LNCaP clone FGC (cell line): Measurements from ENCODE around the gene MGAT5B.

Experiments
- DNase-seq: peaks from one replicate; pipeline ENCODE4 v3.0.0-alpha.2; 2011; ENCODE audit warnings: low read depth
- H3K4me3 ChIP-seq: 2 replicates; pipeline ENCODE4 v1.5.1; 2011; ENCODE audit warnings: mild to moderate bottlenecking, low read depth, low read length, control low read depth
- TF ChIP-seq, protein P1 (sequence below): IDR thresholded peaks from 2 replicates; pipeline ENCODE4 v1.5.1; 2012; ENCODE audit warnings: mild to moderate bottlenecking; ENCODE audit not compliant: control insufficient read depth, insufficient read depth; ENCODE audit errors: extremely low read depth

MGAT5B gene

DNA sequence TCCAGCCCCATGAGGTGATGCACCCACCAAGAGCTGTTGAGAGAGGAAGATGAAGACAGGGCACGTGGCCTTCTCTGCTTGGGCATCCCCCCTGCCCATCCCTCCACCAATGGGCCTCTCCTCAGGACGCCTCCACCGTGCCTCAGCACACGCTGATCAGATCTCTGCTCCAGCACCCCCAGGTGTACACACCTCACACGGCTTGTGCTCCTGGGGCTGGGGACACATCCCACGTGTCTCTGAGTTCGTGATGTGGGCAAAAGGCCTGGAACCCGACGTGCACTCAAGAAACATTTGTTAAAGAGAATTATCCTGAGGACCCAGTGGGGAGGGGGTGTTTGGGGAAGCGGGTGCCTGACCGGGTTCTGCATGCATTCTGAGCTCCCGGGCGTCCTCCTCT is 55.3 kb downstream of the MGAT5B start:
- H3K4me3 ChIP-seq = no peak overlapping the region
- no peak for DNase-seq
- TF ChIP-seq, protein P1, sequence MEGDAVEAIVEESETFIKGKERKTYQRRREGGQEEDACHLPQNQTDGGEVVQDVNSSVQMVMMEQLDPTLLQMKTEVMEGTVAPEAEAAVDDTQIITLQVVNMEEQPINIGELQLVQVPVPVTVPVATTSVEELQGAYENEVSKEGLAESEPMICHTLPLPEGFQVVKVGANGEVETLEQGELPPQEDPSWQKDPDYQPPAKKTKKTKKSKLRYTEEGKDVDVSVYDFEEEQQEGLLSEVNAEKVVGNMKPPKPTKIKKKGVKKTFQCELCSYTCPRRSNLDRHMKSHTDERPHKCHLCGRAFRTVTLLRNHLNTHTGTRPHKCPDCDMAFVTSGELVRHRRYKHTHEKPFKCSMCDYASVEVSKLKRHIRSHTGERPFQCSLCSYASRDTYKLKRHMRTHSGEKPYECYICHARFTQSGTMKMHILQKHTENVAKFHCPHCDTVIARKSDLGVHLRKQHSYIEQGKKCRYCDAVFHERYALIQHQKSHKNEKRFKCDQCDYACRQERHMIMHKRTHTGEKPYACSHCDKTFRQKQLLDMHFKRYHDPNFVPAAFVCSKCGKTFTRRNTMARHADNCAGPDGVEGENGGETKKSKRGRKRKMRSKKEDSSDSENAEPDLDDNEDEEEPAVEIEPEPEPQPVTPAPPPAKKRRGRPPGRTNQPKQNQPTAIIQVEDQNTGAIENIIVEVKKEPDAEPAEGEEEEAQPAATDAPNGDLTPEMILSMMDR = no peak

DNA sequence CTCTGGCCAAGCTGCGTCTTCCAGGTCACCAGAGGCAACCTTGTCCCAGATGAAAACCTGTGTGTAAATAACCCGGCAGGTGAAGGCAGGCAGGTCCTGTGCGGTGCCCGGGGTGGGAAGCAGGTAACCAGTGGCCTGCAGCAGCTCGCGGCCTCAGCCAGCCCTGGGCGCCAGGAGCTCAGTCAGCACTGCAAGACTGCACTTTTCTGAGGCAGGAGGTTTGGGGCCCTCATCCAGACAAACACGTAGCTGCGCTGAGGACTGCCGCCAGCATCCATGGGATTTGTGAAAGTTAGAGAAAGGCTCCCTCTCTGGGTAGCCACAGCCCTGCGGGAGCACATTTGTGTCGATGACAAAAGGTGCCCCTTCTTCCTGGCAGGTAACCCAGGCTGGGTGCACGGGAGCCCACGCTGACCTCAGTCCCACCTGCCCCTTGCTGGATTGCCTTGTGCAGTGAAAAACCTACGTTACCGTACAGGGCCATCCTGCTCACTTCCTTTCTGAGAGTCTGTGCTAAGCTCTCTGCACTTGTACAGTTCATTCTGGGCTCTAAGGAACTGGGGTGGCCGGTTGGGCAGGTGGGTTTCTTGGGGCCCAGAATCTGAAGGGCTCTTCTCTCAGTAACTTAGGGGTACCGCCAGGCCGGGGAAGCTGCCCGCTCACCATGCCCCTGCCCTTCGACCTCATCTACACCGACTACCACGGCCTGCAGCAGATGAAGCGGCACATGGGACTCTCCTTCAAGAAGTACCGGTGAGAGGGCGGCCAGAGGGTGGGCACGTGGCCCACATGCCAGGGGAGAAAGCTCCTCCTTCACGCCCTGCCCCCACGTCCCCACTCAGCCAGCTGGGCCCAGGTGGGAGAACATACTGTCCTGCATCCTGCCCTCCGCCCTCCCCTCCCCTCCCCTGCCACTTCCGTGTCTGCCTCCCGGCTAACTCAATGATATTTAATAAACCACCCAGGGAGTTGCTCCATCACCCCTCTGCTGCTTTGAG is 56.4 kb downstream of the MGAT5B start:
- DNase-seq = no peak
- no peak overlapping the region for H3K4me3 ChIP-seq
- TF ChIP-seq, protein P1 = no peak

DNA sequence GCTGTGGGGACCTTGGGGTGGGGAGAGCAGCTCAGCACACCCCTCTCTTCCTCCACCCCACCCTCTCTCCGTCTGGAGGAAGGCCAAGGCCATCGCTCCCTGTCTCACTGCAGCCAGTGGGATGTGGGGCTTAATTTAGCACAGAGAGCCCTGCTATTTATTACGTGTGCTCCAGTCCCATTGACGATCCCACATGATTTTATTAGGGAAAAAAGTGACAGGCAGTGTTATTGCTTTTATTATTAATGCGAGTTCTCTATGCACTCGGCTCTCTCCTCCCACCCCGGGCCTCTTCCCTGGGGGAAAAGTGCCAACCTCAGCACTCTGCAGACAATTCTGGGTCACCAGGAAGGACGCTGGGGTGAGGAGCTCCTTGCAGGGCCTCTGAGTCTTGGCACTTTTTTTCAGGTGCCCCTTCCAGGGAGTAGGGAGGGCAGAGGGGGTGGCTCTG is 57.3 kb downstream of the MGAT5B start:
- no peak overlapping the region for H3K4me3 ChIP-seq
- TF ChIP-seq, protein P1 = no peak
- DNase-seq = no peak

DNA sequence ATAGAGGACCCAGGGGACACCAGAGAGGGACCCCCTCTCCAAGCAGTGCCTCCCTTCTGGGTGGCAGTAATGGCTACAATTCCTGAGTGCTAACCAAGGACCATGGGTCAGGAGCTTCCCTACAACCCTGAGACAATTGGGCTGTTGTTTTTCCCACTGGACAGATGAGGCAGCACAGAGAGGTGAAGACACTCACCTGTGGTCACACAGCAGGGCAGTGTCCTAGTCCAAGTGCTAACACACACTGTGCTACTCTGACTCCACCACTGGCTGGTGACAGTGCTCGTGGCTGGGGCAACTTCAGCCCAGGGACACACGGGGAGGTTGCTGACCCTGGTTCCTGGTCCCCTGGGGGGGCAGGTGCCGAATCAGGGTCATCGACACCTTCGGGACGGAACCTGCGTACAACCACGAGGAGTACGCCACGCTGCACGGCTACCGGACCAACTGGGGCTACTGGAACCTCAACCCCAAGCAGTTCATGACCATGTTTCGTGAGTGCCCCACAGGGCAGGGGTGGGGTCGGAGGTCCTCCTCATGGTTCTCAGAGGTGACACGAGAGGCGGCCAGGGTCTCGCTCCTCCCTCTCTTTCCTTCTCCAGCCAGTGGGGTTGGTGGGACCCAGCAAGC is 58.1 kb downstream of the MGAT5B start:
- H3K4me3 ChIP-seq = no peak overlapping the region
- DNase-seq = no peak
- TF ChIP-seq, protein P1 = no peak

DNA sequence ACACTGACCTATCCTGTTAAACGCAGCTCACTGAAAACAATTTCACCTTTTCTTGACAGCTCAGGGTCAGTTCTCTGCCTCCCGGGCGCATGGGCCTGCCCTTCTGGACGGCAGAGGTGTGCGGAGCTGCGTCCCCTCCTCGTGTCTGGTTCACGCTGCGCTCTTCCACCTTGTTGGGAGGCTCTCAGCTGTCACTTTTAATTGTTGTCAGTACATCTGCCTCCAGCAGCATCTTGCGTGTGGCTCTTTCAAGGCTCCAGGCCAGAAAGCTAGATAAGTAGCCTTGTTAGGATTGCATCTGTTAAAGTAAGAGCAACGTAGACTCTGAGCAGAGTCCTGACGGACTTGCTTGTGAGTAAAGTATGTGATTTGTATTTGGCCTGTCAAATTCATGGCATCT is 59.4 kb downstream of the MGAT5B start:
- DNase-seq = no peak
- H3K4me3 ChIP-seq = no peak overlapping the region
- TF ChIP-seq, protein P1 = no peak

DNA sequence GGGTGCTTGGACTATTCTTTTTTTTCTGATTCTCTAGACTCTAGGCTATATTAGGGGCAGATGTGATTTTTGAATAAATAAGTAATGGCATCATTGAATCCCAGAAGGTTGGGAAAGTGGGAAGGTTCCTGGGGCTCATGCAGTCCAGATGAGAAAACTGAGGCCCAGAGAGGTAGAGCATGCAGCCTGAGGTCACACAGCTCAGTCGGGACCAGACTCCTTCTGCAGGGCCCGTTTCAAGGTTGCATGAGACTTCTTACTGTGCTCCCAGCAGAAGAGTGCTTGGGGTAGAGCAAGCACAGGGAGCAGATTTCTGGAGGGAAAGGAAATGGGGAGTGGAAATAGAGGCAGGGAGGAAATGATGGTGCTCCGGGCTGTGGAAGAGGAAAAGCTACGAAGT is 59.8 kb downstream of the MGAT5B start:
- no peak for DNase-seq
- TF ChIP-seq, protein P1 = no peak
- H3K4me3 ChIP-seq = no peak overlapping the region
